PC-9 (cell line): ENCODE results near the gene MYCN. TPM values are rescaled to one million over a fixed set of nuclear protein-coding genes. Genes with fewer than 3 reads are reported as not detected.

Source experiments
- BruUV-seq: library from RNA; stranded (reverse); fragments of 400-500 nt; replicated peaks from 2 replicates; lab custom pipeline; 2021; lab: Mats Ljungman, UMichigan
- CTCF ChIA-PET: fragments of 300-600 bp; sonication (Branson Sonifier 250); formaldehyde crosslinking; loops from one replicate; lab custom pipeline; 2022; ENCODE audit warnings: antibody characterized with exemption; lab: Charles Lee
- POLR2A ChIA-PET: fragments of 300-600 bp; sonication (Branson Sonifier 250); formaldehyde crosslinking; loops from one replicate; lab custom pipeline; 2022; ENCODE audit warnings: antibody characterized with exemption; ENCODE audit not compliant: unreplicated experiment; lab: Charles Lee
- DNase-seq, 2 experiments: peaks; one replicate each; pipeline versions ENCODE4 v3.0.0 to v3.0.0-alpha.2; 2015 to 2022; ENCODE audit warnings: mixed read lengths in 1 of 2
- H2AFZ ChIP-seq: fragments of 200-600 bp; sonication (generic); 2 replicates; pipeline ENCODE4 v1.8.1; 2017; ENCODE audit warnings: antibody characterized with exemption
- H3F3A ChIP-seq: fragments of 200-600 bp; sonication (generic); 2 replicates; pipeline ENCODE4 v1.8.1; 2017; ENCODE audit warnings: antibody characterized with exemption, mild to moderate bottlenecking, low read depth; ENCODE audit not compliant: insufficient read depth
- H3K27ac ChIP-seq: fragments of 200-600 bp; sonication (generic); 2 replicates; pipeline ENCODE4 v1.6.1; 2016; ENCODE audit warnings: mixed run types
- H3K27me3 ChIP-seq: fragments of 200-600 bp; sonication (generic); 2 replicates; pipeline ENCODE4 v1.6.1; 2016; ENCODE audit warnings: low read depth, mixed run types; ENCODE audit not compliant: insufficient read depth
- H3K36me3 ChIP-seq: fragments of 200-600 bp; sonication (generic); 2 replicates; pipeline ENCODE4 v1.6.1; 2016; ENCODE audit warnings: low read depth, mixed run types
- H3K4me1 ChIP-seq: fragments of 200-600 bp; sonication (generic); replicated peaks from 2 replicates; pipeline ENCODE4 v1.6.1; 2016; ENCODE audit warnings: mixed run types; ENCODE audit not compliant: insufficient read depth
- H3K4me2 ChIP-seq: fragments of 200-600 bp; sonication (generic); 2 replicates; pipeline ENCODE4 v1.6.1; 2017; ENCODE audit warnings: mixed run types
- H3K4me3 ChIP-seq: fragments of 200-600 bp; sonication (generic); 2 replicates; pipeline ENCODE4 v1.6.1; 2016; ENCODE audit warnings: mixed run types
- H3K79me2 ChIP-seq: fragments of 200-600 bp; sonication (generic); 2 replicates; pipeline ENCODE4 v1.6.1; 2017; ENCODE audit warnings: low read depth, mixed run types
- H3K9me2 ChIP-seq: fragments of 200-600 bp; sonication (generic); 2 replicates; pipeline ENCODE4 v1.8.1; 2017; ENCODE audit warnings: mild to moderate bottlenecking; ENCODE audit not compliant: insufficient read depth
- H3K9me3 ChIP-seq: fragments of 200-600 bp; sonication (generic); 2 replicates; pipeline ENCODE4 v1.8.1; 2016; ENCODE audit warnings: low read depth; ENCODE audit not compliant: insufficient read depth
- H4K20me1 ChIP-seq: fragments of 200-600 bp; sonication (generic); 2 replicates; pipeline ENCODE4 v1.8.1; 2017; ENCODE audit not compliant: insufficient read depth
- EZH2 ChIP-seq: fragments of 200-600 bp; sonication (generic); IDR thresholded peaks from 2 replicates; pipeline ENCODE4 v1.8.0; 2017; ENCODE audit warnings: antibody characterized with exemption, low read depth
- intact Hi-C: fragments of 100-400 bp; cut with micrococcal nuclease; formaldehyde crosslinking; loops from one replicate; pipeline ENCODE4 v1.10.0; 2022; ENCODE audit not compliant: unreplicated experiment
- total RNA-seq: library from RNA; stranded (reverse); gene quantifications from 2 replicates; pipeline ENCODE4 v1.2.3, GENCODE V29; 2021
- TF ChIP-seq, protein P1 (sequence below): fragments of 200-600 bp; sonication (generic); conservative IDR thresholded peaks from 2 replicates; pipeline ENCODE4 v1.6.1; 2017; ENCODE audit warnings: mixed run types, antibody characterized with exemption, mild to moderate bottlenecking, moderate library complexity

Gene MYCN
- total RNA-seq, 1 experiment from 2014 or later: not detected

DNA sequence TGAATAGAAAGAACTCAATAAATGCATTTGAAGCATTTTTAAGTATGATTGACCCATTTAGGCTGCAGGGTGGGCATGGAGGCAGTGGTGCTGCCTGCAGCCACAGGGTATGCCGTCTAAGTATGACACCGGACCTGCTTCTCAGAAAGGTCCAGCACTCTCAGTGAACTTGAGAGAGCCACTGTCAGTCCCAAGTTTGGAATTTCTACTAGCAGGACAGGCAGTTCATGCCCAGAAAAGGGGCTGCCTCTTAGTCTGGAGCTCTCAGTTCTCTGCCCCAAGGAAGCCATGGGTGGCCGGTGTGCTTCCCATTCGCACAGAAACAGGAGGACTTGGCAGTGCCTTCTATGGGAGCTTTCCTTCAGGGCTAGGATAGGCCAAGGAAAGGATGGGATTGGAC lies 24.0 kb upstream of the MYCN start:
- BruUV-seq: no TSS peak

DNA sequence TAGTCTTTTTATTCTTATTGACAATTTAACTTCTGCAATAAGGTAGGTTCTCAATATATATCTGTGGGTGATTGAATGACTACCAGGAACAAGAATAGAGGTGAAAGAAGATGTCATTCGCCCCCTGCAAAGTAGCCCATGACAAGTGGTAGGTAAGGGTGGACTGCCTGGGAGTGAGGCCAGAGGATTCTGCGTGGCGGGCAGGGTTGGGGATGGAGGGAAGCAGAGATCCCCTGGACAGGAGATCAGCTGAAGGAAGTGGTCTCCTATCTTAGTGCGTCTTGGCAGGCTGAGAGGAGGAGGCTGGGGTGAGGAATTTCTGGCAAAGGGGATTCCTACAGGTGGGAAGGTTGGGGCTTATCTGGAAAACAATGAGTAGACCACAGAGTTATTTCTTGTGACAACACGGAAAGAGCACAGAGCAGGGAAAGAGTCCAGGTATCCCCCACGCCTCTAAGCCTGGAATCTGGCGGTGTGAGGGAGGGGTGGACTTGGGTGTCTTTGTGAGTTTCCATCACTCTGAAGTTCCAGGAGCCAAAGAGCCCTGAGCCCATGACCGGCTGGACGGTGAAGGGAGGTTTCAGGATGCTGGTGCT lies 21.5 kb upstream of the MYCN start:
- no peak for TF ChIP-seq EZH2
- TF ChIP-seq, protein P1, sequence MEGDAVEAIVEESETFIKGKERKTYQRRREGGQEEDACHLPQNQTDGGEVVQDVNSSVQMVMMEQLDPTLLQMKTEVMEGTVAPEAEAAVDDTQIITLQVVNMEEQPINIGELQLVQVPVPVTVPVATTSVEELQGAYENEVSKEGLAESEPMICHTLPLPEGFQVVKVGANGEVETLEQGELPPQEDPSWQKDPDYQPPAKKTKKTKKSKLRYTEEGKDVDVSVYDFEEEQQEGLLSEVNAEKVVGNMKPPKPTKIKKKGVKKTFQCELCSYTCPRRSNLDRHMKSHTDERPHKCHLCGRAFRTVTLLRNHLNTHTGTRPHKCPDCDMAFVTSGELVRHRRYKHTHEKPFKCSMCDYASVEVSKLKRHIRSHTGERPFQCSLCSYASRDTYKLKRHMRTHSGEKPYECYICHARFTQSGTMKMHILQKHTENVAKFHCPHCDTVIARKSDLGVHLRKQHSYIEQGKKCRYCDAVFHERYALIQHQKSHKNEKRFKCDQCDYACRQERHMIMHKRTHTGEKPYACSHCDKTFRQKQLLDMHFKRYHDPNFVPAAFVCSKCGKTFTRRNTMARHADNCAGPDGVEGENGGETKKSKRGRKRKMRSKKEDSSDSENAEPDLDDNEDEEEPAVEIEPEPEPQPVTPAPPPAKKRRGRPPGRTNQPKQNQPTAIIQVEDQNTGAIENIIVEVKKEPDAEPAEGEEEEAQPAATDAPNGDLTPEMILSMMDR: no peak
- no peaks in the 10 kb centered on the region for H3K4me1 ChIP-seq

More for the DNA sequence above, 24.0 kb upstream of the MYCN start:
- Histone ChIP-seq H4K20me1 (no peaks in the 10 kb centered on the region), H3K4me3 (no peak overlapping the region), H3K9me2 (no peaks in the 10 kb centered on the region), H3K36me3 (no peaks in the 10 kb centered on the region), H3K79me2 (no peaks in the 10 kb centered on the region), H3K27me3 (peaks cover 60% of the 10 kb centered on the region; the same call in 1 of the 2 replicates), H2AFZ (no peak overlapping the region), H3K4me1 (no peaks in the 10 kb centered on the region), H3K9me3 (no peaks in the 10 kb centered on the region), H3F3A (no peaks in the 10 kb centered on the region), H3K4me2 (no peak overlapping the region), H3K27ac (no peak overlapping the region)
- intact Hi-C loops: no loop called here
- DNase-seq: no peak
- ChIA-PET CTCF (no interaction called here), POLR2A (no interaction called here)
- TF ChIP-seq, protein P1: no peak

DNA sequence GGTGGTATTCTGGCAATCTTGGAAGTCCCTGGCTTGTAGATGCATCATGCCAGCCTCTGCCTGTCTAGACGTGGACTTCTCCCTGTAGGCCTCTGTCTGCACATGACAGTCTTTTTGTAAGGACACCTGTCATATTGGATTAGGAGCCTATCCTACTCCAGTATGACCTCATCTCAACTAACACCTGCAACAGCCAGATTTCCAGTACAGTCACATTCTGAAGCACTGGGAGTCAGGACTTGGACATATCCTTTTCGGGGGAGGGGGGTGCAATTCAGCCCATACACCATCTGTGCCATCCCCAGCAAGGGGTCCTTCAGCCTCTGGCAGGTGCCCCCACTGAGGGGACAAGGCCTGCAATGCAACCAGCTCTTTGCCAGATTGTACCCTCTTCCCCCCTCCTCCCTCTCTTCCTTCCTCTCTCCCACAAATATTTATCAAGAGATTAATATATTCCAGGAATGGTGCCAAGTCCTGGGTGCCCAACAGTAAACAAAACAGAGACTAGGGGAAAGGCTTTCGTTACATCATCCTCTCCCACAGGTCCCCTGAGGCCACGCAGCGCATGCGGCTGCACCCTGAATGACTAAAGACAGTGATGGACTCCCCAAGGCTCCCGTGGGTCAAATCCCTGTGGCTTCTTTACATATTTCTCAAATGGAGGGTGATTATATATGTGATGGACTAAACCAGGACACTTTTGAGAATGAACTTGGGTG lies 20.5 kb upstream of the MYCN start:
- H3K4me3 ChIP-seq: no peak overlapping the region
- no TSS peak for BruUV-seq
- H3K9me2 ChIP-seq: no peaks in the 10 kb centered on the region
- intact Hi-C loops: no loop called here
- CTCF ChIA-PET: no interaction called here
- H4K20me1 ChIP-seq: no peaks in the 10 kb centered on the region
- no peak overlapping the region for H2AFZ ChIP-seq
- no peaks in the 10 kb centered on the region for H3F3A ChIP-seq
- H3K79me2 ChIP-seq: no peaks in the 10 kb centered on the region
- H3K4me1 ChIP-seq: no peaks in the 10 kb centered on the region
- TF ChIP-seq, protein P1: no peak
- no peak for TF ChIP-seq EZH2
- H3K27ac ChIP-seq: no peak overlapping the region
- peaks cover 62% of the 10 kb centered on the region for H3K27me3 ChIP-seq
- H3K36me3 ChIP-seq: no peaks in the 10 kb centered on the region
- POLR2A ChIA-PET: no interaction called here
- DNase-seq: no peak
- H3K9me3 ChIP-seq: no peaks in the 10 kb centered on the region
- H3K4me2 ChIP-seq: no peak overlapping the region

More for the DNA sequence above, 21.5 kb upstream of the MYCN start:
- H3K9me2 ChIP-seq: no peaks in the 10 kb centered on the region
- CTCF ChIA-PET: no interaction called here
- no peaks in the 10 kb centered on the region for H3K9me3 ChIP-seq
- no peaks in the 10 kb centered on the region for H3K79me2 ChIP-seq
- H3K36me3 ChIP-seq: no peaks in the 10 kb centered on the region
- intact Hi-C loops: no loop called here
- H2AFZ ChIP-seq: no peak overlapping the region
- H3K27ac ChIP-seq: no peak overlapping the region
- H4K20me1 ChIP-seq: no peaks in the 10 kb centered on the region
- H3K27me3 ChIP-seq: peaks cover 53% of the 10 kb centered on the region; the same call in 1 of the 2 replicates
- DNase-seq: no peak
- POLR2A ChIA-PET: no interaction called here
- H3F3A ChIP-seq: no peaks in the 10 kb centered on the region
- no peak overlapping the region for H3K4me2 ChIP-seq
- no peak overlapping the region for H3K4me3 ChIP-seq
- no TSS peak for BruUV-seq
